Epithelial cell of esophagus (primary cell): ENCODE measurements around the gene LINS1.

ENCODE experiments used
- DNase-seq: peaks from one replicate; pipeline ENCODE4 v3.0.0; 2010; ENCODE audit warnings: low read depth
- H3K4me3 ChIP-seq: 2 replicates; pipeline ENCODE4 v1.5.1; 2011; ENCODE audit warnings: mild to moderate bottlenecking, low read length, control low read depth
- CTCF ChIP-seq: IDR thresholded peaks from 2 replicates; pipeline ENCODE4 v1.5.1; 2011; ENCODE audit warnings: low read depth, mild to moderate bottlenecking, low read length, control low read depth, inconsistent platforms; ENCODE audit not compliant: insufficient read depth; ENCODE audit errors: missing control alignments

Gene LINS1

GRCh38 chr15:100602064-100602822 lies at the start of gene LINS1, which contains the start of gene ASB7:
LINS1 (minus strand) TSS chr15:100602184; CDS start chr15:100580842, 21,342 bp downstream.
ASB7 (plus strand) TSS chr15:100602589; CDS start chr15:100612217, 9,628 bp downstream.
- no peak for TF ChIP-seq CTCF
- peak; percentile 100 for DNase-seq
- peak within 1 kb of the TSS; percentile 99 for H3K4me3 ChIP-seq

- DNase-seq = no peak
- no peak for TF ChIP-seq CTCF
- no peak overlapping the region for H3K4me3 ChIP-seq
Measured at GRCh38 chr15:100651253-100651652, 49.3 kb upstream of the LINS1 start.

- DNase-seq = peak; percentile 18
- no peak overlapping the region for H3K4me3 ChIP-seq
- peak; percentile 31 for TF ChIP-seq CTCF
Measured at GRCh38 chr15:100650685-100651084, 48.7 kb upstream of the LINS1 start.

GRCh38 chr15:100648951-100649350 lies 47.0 kb upstream of the LINS1 start:
- no peak overlapping the region for H3K4me3 ChIP-seq
- TF ChIP-seq CTCF = no peak
- DNase-seq = no peak

GRCh38 chr15:100645671-100646070 lies 43.7 kb upstream of the LINS1 start:
- no peak overlapping the region for H3K4me3 ChIP-seq
- no peak for DNase-seq
- no peak for TF ChIP-seq CTCF

- no peak for DNase-seq
- no peak overlapping the region for H3K4me3 ChIP-seq
- no peak for TF ChIP-seq CTCF
Measured at GRCh38 chr15:100642950-100643338, 41.0 kb upstream of the LINS1 start.
